ENCODE data around the gene KPNA1. TPM values are rescaled to one million over a fixed set of nuclear protein-coding genes. Genes with fewer than 3 reads are reported as not detected.
A peak's percentile ranks its signal among the peaks of the same experiment; 100 is the strongest.

Gene KPNA1
- total RNA-seq, 1 donor from 2014 or later, result 86.8 TPM

DNA sequence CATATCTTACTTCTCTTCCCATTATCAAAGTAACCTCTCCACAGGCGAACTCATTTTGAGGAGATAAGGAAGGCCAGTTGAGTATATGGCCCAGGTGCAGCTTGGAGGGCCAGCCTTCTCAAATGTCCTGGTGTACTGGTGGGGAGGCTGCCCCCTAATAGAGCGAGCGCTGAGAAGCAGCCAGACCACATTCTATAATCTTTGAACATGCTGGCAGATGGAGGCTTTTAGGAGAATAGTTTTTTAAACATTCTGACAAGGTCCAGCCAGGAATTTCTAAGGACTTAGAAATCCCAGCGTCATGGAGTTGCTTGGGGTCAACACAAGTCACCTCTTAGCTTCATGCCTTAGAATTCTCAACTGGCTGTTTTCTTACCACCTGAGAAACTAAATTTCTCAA lies 104.6 kb downstream of the KPNA1 start:
- no peak overlapping the region for H3K27ac Mint-ChIP-seq (ENCODE audit: unreplicated experiment)
- DNase-seq (ENCODE audit: low read depth, low spot score), result no peak
- TF ChIP-seq, protein P1, sequence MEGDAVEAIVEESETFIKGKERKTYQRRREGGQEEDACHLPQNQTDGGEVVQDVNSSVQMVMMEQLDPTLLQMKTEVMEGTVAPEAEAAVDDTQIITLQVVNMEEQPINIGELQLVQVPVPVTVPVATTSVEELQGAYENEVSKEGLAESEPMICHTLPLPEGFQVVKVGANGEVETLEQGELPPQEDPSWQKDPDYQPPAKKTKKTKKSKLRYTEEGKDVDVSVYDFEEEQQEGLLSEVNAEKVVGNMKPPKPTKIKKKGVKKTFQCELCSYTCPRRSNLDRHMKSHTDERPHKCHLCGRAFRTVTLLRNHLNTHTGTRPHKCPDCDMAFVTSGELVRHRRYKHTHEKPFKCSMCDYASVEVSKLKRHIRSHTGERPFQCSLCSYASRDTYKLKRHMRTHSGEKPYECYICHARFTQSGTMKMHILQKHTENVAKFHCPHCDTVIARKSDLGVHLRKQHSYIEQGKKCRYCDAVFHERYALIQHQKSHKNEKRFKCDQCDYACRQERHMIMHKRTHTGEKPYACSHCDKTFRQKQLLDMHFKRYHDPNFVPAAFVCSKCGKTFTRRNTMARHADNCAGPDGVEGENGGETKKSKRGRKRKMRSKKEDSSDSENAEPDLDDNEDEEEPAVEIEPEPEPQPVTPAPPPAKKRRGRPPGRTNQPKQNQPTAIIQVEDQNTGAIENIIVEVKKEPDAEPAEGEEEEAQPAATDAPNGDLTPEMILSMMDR (conservative IDR thresholded peaks at IDR 0.05), result no peak
- peaks cover 11% of the 10 kb centered on the region for H3K4me1 Mint-ChIP-seq
- no peak overlapping the region for H3K4me3 Mint-ChIP-seq
- H3K9me3 Mint-ChIP-seq, result no peaks in the 10 kb centered on the region
- H3K27me3 Mint-ChIP-seq (ENCODE audit: low read depth), result no peaks in the 10 kb centered on the region
- no peaks in the 10 kb centered on the region for H3K36me3 Mint-ChIP-seq (ENCODE audit: low read depth)

DNA sequence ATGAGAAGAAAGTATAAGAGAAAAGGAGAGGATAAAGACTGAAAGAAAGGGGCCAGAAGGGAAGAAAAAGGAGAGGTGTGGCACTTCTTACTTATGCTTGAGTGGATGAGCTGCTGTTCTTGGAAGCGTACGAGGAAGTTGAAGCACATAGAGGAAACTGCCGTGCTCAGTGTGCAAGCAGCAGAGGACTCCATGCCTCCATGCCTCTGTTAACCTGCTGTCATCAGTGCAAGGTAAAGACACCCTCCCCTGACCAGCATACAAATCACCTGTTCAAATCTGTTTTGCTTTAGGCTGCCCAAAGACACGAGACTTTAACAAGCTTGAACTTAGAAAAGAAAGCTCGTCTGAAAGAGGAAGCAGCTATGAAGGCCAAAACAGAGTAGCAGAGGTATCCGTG lies 105.3 kb downstream of the KPNA1 start:
- Mint-ChIP-seq H3K9me3 (no peaks in the 10 kb centered on the region), H3K27me3 (ENCODE audit: low read depth) (no peaks in the 10 kb centered on the region), H3K36me3 (ENCODE audit: low read depth) (no peaks in the 10 kb centered on the region), H3K27ac (ENCODE audit: unreplicated experiment) (no peak overlapping the region), H3K4me3 (peak overlapping the region; percentile 32), H3K4me1 (peaks cover 4% of the 10 kb centered on the region)
- TF ChIP-seq, protein P1 (conservative IDR thresholded peaks at IDR 0.05), result no peak
- DNase-seq (ENCODE audit: low read depth, low spot score), result no peak

DNA sequence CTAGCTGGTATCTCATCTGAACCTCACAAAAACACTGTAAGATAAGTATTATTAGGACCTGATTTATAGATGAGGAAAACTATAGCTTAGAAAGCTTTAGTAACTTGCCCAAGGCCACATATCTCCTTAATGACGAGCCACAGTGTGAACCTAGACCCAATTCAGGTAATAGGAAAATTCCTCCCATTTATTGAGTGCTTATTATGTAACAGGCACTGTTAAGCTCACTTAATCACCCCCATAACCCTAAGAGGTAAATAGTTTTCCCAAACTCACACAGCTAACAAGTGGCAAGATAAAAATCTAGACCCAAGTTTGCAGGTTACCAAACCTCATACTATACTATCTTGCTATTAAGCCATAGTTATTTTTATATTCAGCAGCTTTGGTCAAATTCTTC lies 106.8 kb downstream of the KPNA1 start:
- Mint-ChIP-seq H3K9me3 (no peaks in the 10 kb centered on the region), H3K36me3 (ENCODE audit: low read depth) (no peaks in the 10 kb centered on the region), H3K4me3 (no peak overlapping the region), H3K27me3 (ENCODE audit: low read depth) (no peaks in the 10 kb centered on the region), H3K4me1 (no peaks in the 10 kb centered on the region), H3K27ac (ENCODE audit: unreplicated experiment) (no peak overlapping the region)
- DNase-seq (ENCODE audit: low read depth, low spot score), result no peak
- TF ChIP-seq, protein P1 (conservative IDR thresholded peaks at IDR 0.05), result no peak

DNA sequence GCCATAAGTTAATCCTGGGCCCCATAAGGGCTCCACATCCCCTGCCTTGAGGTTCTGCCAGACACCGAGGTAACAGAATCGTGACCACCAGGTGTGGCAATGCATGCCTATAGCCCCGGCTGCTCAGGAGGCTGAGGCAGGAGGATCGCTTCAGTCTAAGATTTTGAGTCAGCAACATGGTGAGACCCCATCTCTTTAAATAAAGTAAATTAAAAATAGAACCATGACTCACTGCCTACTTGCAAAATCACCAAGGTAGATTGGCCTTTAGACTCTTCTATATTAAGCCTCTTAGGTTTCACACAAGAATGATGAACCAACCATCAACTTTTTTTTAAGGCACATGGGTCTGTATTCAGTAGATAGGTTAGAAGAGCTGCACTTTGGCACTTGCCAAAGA lies 108.5 kb downstream of the KPNA1 start:
- DNase-seq (ENCODE audit: low read depth, low spot score), result no peak
- TF ChIP-seq, protein P1 (conservative IDR thresholded peaks at IDR 0.05), result no peak
- H3K27ac Mint-ChIP-seq (ENCODE audit: unreplicated experiment), result no peak overlapping the region
- H3K4me3 Mint-ChIP-seq, result no peak overlapping the region
- H3K9me3 Mint-ChIP-seq, result no peaks in the 10 kb centered on the region
- H3K4me1 Mint-ChIP-seq, result no peaks in the 10 kb centered on the region
- no peaks in the 10 kb centered on the region for H3K27me3 Mint-ChIP-seq (ENCODE audit: low read depth)
- H3K36me3 Mint-ChIP-seq (ENCODE audit: low read depth), result no peaks in the 10 kb centered on the region

DNA sequence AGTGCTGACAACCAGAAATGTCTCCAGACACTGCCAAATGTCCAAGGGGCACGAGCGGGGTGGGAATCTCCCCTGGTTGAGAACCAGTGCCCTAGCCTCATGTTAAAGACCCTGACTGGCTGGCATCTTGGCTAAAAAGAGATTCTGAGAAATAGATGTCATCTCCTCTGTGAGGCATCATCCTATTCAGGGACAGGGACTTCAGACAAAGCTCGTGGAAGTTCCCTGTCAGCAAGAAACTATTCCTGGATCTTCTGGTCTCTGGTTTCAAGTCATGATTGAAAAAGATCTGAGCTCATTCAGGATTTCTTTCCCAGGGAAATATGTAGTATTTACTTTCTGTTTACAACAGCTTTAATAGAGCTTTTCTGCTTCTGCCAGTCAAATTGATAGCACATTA lies 109.7 kb downstream of the KPNA1 start:
- H3K4me1 Mint-ChIP-seq, result no peaks in the 10 kb centered on the region
- no peaks in the 10 kb centered on the region for H3K36me3 Mint-ChIP-seq (ENCODE audit: low read depth)
- DNase-seq (ENCODE audit: low read depth, low spot score), result no peak
- TF ChIP-seq, protein P1 (conservative IDR thresholded peaks at IDR 0.05), result no peak
- no peak overlapping the region for H3K4me3 Mint-ChIP-seq
- no peak overlapping the region for H3K27ac Mint-ChIP-seq (ENCODE audit: unreplicated experiment)
- no peaks in the 10 kb centered on the region for H3K27me3 Mint-ChIP-seq (ENCODE audit: low read depth)
- H3K9me3 Mint-ChIP-seq, result no peaks in the 10 kb centered on the region

DNA sequence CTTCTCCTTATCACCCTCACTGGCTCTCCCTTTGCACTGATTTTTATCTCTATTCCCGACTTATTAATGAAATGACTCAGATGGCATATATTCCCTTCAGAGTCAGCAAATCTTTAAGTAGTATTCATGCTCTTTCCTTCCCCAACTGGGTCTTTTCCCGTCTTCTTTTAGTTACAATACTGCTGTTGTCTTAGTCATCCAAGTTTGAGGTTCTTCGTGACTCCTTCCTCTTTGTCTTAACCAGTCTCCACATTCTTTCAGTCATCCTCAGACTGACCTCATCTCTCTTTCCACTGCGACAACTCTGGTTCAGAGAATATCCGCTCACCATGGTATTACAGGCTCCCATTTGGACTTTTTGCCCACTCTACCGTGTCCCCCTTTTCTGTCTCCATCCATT lies 111.2 kb downstream of the KPNA1 start:
- DNase-seq (ENCODE audit: low read depth, low spot score), result no peak
- Mint-ChIP-seq H3K27me3 (ENCODE audit: low read depth) (no peaks in the 10 kb centered on the region), H3K36me3 (ENCODE audit: low read depth) (no peaks in the 10 kb centered on the region), H3K4me1 (no peaks in the 10 kb centered on the region), H3K4me3 (no peak overlapping the region), H3K27ac (ENCODE audit: unreplicated experiment) (no peak overlapping the region), H3K9me3 (no peaks in the 10 kb centered on the region)
- TF ChIP-seq, protein P1 (conservative IDR thresholded peaks at IDR 0.05), result no peak

Measured in neural crest cell (in vitro differentiated cells).